K562 (cell line): ENCODE results near the gene CENPT. TPM values are rescaled to one million over a fixed set of nuclear protein-coding genes. Genes with fewer than 3 reads are reported as not detected.

ENCODE experiments used
- ARID3A ChIP-seq: IDR thresholded peaks from 2 replicates; pipeline ENCODE4 v1.6.1; 2012; ENCODE audit warnings: low read depth, low read length, improper control_type of control experiment, borderline replicate concordance
- BCL6 ChIP-seq: fragments of 250-450 bp; sonication (Bioruptor Pico); IDR thresholded peaks from 2 replicates; pipeline ENCODE4 v1.4.0; 2020
- BRCA1 ChIP-seq, 2 experiments: fragments of 450-650 bp in 1 of 2; sonication (generic) in 1 of 2; formaldehyde crosslinking in 1 of 2; IDR thresholded peaks; 2 replicates each; pipeline versions ENCODE4 v1.5.0 to v1.6.1; 2017 to 2020; ENCODE audit warnings: mild to moderate bottlenecking in 1 of 2, missing genetic modification reagents in 1 of 2
- CCNT2 ChIP-seq: IDR thresholded peaks from 2 replicates; pipeline ENCODE4 v1.6.1; 2011; ENCODE audit warnings: borderline replicate concordance, low read depth, mild to moderate bottlenecking, moderate library complexity, mixed read lengths, low read length; ENCODE audit not compliant: insufficient read length; ENCODE audit errors: extremely low read depth
- EGR1 ChIP-seq: fragments of 450-650 bp; conservative IDR thresholded peaks from 2 replicates; pipeline ENCODE4 v1.6.1; 2017; ENCODE audit warnings: mild to moderate bottlenecking
- FOS ChIP-seq: IDR thresholded peaks from 3 replicates; pipeline ENCODE4 v1.6.1; 2011; ENCODE audit not compliant: insufficient read length; ENCODE audit errors: extremely low read depth
- KDM2B ChIP-seq: fragments of 250-450 bp; sonication (Bioruptor Pico); IDR thresholded peaks from 2 replicates; pipeline ENCODE4 v1.8.0; 2021; ENCODE audit warnings: mild to moderate bottlenecking, moderate library complexity
- KLF16 ChIP-seq: IDR thresholded peaks from 2 replicates; pipeline ENCODE4 v1.6.1; 2016; ENCODE audit warnings: antibody characterized with exemption
- PATZ1 ChIP-seq: fragments of 250-450 bp; sonication (Bioruptor Pico); IDR thresholded peaks from 2 replicates; pipeline ENCODE4 v1.5.0; 2020; ENCODE audit warnings: mild to moderate bottlenecking, borderline replicate concordance
- SMARCA5 ChIP-seq: fragments of 450-650 bp; IDR thresholded peaks from 2 replicates; pipeline ENCODE4 v1.6.1; 2016
- STAT5A ChIP-seq: IDR thresholded peaks from 2 replicates; pipeline ENCODE4 v1.6.1; 2012; ENCODE audit warnings: low read length, inconsistent platforms, borderline replicate concordance
- ZNF143 ChIP-seq: sonication (generic); formaldehyde crosslinking; IDR thresholded peaks from 2 replicates; pipeline ENCODE4 v1.9.0; 2022; ENCODE audit warnings: mild to moderate bottlenecking, missing genetic modification reagents
- ZNF274 ChIP-seq: IDR thresholded peaks from 2 replicates; pipeline ENCODE4 v1.6.1; 2011; ENCODE audit warnings: low read depth, mild to moderate bottlenecking, low read length, moderate library complexity, borderline replicate concordance
- ZNF561 ChIP-seq: fragments of 450-650 bp; formaldehyde crosslinking; conservative IDR thresholded peaks from 2 replicates; pipeline ENCODE4 v1.4.0; 2020; ENCODE audit warnings: mild to moderate bottlenecking, moderate library complexity
- polyA plus RNA-seq, 8 experiments: library from polyadenylated mRNA; depleted of rRNA in 4 of 8; stranded (reverse) in 5 of 8; unstranded in 3 of 8; fragments of >200 nt; fragmentation: Nextera tagmentation in 2 of 8; fragmentation: Illumina TruSeq in 1 of 8; extraction: Ambion mirVana in 2 of 8; extraction: Trizol in 1 of 8; gene quantifications; 2 replicates each; pipeline versions ENCODE4 v1.2.1 to v1.2.3, GENCODE V29; 2011 to 2014; ENCODE audit warnings: inconsistent platforms in 1 of 8, missing spikeins in 1 of 8
- total RNA-seq, 7 experiments: library from RNA; depleted of rRNA in 6 of 7; stranded (reverse); fragments of >200 nt in 6 of 7; fragmentation: Illumina TruSeq in 2 of 7; extraction: Trizol in 2 of 7; gene quantifications; 2 replicates each; pipeline versions ENCODE4 v1.2.1 to v1.2.3, GENCODE V29; 2011 to 2021; ENCODE audit warnings: low replicate concordance in 1 of 7
- TF ChIP-seq, protein P1 (sequence below), 2 experiments: fragments of 450-650 bp; conservative IDR thresholded peaks; 2 replicates each; pipeline ENCODE4 v1.6.1; 2017; ENCODE audit warnings: mild to moderate bottlenecking in 2 of 2, moderate library complexity in 2 of 2
- TF ChIP-seq, protein P2 (sequence below): sonication (generic); formaldehyde crosslinking; IDR thresholded peaks from 2 replicates; pipeline ENCODE4 v1.8.0; 2022; ENCODE audit warnings: mild to moderate bottlenecking, missing genetic modification reagents
- TF ChIP-seq, protein P3 (sequence below): fragments of 200-800 bp; sonication (Bioruptor generic); IDR thresholded peaks from 2 replicates; pipeline ENCODE4 v1.6.1; 2017; ENCODE audit warnings: missing genetic modification characterization, missing compliant biosample characterization
- TF ChIP-seq, protein P4 (sequence below): fragments of 450-650 bp; IDR thresholded peaks from 2 replicates; pipeline ENCODE4 v1.6.1; 2017; ENCODE audit warnings: mild to moderate bottlenecking, moderate library complexity

Gene CENPT
- total and polyA plus RNA-seq, 9 of the 15 experiments (the other 6 are each of a cell fraction or from before 2014, with no cell fraction given), result 3.6 to 94.2 (median 44.1) TPM

- TF ChIP-seq, protein P1, sequence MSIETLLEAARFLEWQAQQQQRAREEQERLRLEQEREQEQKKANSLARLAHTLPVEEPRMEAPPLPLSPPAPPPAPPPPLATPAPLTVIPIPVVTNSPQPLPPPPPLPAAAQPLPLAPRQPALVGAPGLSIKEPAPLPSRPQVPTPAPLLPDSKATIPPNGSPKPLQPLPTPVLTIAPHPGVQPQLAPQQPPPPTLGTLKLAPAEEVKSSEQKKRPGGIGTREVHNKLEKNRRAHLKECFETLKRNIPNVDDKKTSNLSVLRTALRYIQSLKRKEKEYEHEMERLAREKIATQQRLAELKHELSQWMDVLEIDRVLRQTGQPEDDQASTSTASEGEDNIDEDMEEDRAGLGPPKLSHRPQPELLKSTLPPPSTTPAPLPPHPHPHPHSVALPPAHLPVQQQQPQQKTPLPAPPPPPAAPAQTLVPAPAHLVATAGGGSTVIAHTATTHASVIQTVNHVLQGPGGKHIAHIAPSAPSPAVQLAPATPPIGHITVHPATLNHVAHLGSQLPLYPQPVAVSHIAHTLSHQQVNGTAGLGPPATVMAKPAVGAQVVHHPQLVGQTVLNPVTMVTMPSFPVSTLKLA (conservative IDR thresholded peaks at IDR 0.05), result peak; percentile 55 to 64; a peak in 2 of 4 replicates
- TF ChIP-seq KLF16, result no peak; the same call in 1 of the 2 replicates
- no peak for TF ChIP-seq ARID3A
- TF ChIP-seq PATZ1 (CRISPR knock-in tag), result no peak
- TF ChIP-seq SMARCA5, result no peak
- TF ChIP-seq BCL6 (CRISPR knock-in tag), result no peak
- TF ChIP-seq, protein P2, sequence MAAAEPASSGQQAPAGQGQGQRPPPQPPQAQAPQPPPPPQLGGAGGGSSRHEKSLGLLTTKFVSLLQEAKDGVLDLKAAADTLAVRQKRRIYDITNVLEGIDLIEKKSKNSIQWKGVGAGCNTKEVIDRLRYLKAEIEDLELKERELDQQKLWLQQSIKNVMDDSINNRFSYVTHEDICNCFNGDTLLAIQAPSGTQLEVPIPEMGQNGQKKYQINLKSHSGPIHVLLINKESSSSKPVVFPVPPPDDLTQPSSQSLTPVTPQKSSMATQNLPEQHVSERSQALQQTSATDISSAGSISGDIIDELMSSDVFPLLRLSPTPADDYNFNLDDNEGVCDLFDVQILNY (CRISPR knock-in tag), result no peak
- no peak for TF ChIP-seq ZNF561 (CRISPR knock-in tag)
- peak; percentile 25 for TF ChIP-seq CCNT2
- no peak for TF ChIP-seq KDM2B (CRISPR knock-in tag)
- TF ChIP-seq ZNF143, result no peak
- TF ChIP-seq ZNF274, result no peak
- no peak for TF ChIP-seq FOS
- TF ChIP-seq STAT5A, result no peak
- peak; percentile 66 for TF ChIP-seq EGR1
- no peak for TF ChIP-seq BRCA1 (IDR thresholded peaks at IDR 0.05)
- no peak for TF ChIP-seq BRCA1 (CRISPR knock-in tag; IDR thresholded peaks at IDR 0.05)
- TF ChIP-seq, protein P3, sequence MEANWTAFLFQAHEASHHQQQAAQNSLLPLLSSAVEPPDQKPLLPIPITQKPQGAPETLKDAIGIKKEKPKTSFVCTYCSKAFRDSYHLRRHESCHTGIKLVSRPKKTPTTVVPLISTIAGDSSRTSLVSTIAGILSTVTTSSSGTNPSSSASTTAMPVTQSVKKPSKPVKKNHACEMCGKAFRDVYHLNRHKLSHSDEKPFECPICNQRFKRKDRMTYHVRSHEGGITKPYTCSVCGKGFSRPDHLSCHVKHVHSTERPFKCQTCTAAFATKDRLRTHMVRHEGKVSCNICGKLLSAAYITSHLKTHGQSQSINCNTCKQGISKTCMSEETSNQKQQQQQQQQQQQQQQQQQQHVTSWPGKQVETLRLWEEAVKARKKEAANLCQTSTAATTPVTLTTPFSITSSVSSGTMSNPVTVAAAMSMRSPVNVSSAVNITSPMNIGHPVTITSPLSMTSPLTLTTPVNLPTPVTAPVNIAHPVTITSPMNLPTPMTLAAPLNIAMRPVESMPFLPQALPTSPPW (CRISPR knock-in tag), result peak; percentile 91; the same call in 1 of the 2 replicates
- TF ChIP-seq, protein P4, sequence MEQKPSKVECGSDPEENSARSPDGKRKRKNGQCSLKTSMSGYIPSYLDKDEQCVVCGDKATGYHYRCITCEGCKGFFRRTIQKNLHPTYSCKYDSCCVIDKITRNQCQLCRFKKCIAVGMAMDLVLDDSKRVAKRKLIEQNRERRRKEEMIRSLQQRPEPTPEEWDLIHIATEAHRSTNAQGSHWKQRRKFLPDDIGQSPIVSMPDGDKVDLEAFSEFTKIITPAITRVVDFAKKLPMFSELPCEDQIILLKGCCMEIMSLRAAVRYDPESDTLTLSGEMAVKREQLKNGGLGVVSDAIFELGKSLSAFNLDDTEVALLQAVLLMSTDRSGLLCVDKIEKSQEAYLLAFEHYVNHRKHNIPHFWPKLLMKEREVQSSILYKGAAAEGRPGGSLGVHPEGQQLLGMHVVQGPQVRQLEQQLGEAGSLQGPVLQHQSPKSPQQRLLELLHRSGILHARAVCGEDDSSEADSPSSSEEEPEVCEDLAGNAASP, result no peak
Measured at GRCh38 chr16:67847064-67847861, at the start of gene CENPT (continued).
